Nephron (organoid): Measurements from ENCODE around the gene SEPTIN10.

Experiments used
- H3K27ac Mint-ChIP-seq, 3 experiments: 2 replicates each; pipeline ENCODE4 v1.8.0; 2020; ENCODE audit warnings: mixed read lengths in 3 of 3, mild to moderate bottlenecking in 2 of 3, moderate library complexity in 1 of 3
- H3K27me3 Mint-ChIP-seq: 2 replicates; pipeline ENCODE4 v1.8.0; 2021; ENCODE audit warnings: low read depth, mild to moderate bottlenecking, moderate library complexity, mixed read lengths
- H3K36me3 Mint-ChIP-seq: 2 replicates; pipeline ENCODE4 v1.8.0; 2020; ENCODE audit warnings: low read depth, mixed read lengths
- H3K4me1 Mint-ChIP-seq: 2 replicates; pipeline ENCODE4 v1.8.0; 2020; ENCODE audit warnings: mixed read lengths
- H3K4me3 Mint-ChIP-seq, 3 experiments: 2 replicates each; pipeline ENCODE4 v1.8.0; 2020; ENCODE audit warnings: mild to moderate bottlenecking in 3 of 3, mixed read lengths in 3 of 3, moderate library complexity in 2 of 3
- H3K9me3 Mint-ChIP-seq: 2 replicates; pipeline ENCODE4 v1.8.0; 2020; ENCODE audit warnings: mixed read lengths
- CTCF ChIP-seq, 3 experiments: fragments of 200-600 bp; sonication (generic); IDR thresholded peaks; one replicate each; pipeline ENCODE4 v1.5.0; 2021; ENCODE audit warnings: antibody characterized with exemption in 3 of 3; ENCODE audit not compliant: unreplicated experiment in 3 of 3

The SEPTIN10 gene

GRCh38 chr2:109508556-109508955 is 105.2 kb downstream of the SEPTIN10 start:
- Mint-ChIP-seq H3K36me3 (no peaks in the 10 kb centered on the region), H3K9me3 (peaks cover 3% of the 10 kb centered on the region), H3K4me1 (peaks cover 10% of the 10 kb centered on the region), H3K27ac (peak overlapping the region in 1 of 3 experiments; percentile 24), H3K27me3 (peaks cover 24% of the 10 kb centered on the region), H3K4me3 (no peak overlapping the region)
- TF ChIP-seq CTCF (IDR thresholded peaks at IDR 0.05; ENCODE audit: unreplicated experiment in 3 of 3), result no peak

- TF ChIP-seq CTCF (IDR thresholded peaks at IDR 0.05; ENCODE audit: unreplicated experiment in 3 of 3), result no peak
- H3K4me3 Mint-ChIP-seq, result no peak overlapping the region
- peaks cover 3% of the 10 kb centered on the region for H3K9me3 Mint-ChIP-seq
- H3K27ac Mint-ChIP-seq, result no peak overlapping the region
- peaks cover 17% of the 10 kb centered on the region for H3K27me3 Mint-ChIP-seq
- no peaks in the 10 kb centered on the region for H3K36me3 Mint-ChIP-seq
- H3K4me1 Mint-ChIP-seq, result peaks cover 8% of the 10 kb centered on the region
These were observed 105.9 kb downstream of the SEPTIN10 start for GRCh38 chr2:109507828-109508227.

- no peak for TF ChIP-seq CTCF (IDR thresholded peaks at IDR 0.05; ENCODE audit: unreplicated experiment in 3 of 3)
- no peak overlapping the region for H3K27ac Mint-ChIP-seq
- no peaks in the 10 kb centered on the region for H3K36me3 Mint-ChIP-seq
- H3K4me3 Mint-ChIP-seq, result no peak overlapping the region
- H3K27me3 Mint-ChIP-seq, result peaks cover 11% of the 10 kb centered on the region
- H3K4me1 Mint-ChIP-seq, result peaks cover 14% of the 10 kb centered on the region
- H3K9me3 Mint-ChIP-seq, result peaks cover 3% of the 10 kb centered on the region
These were observed 106.5 kb downstream of the SEPTIN10 start for GRCh38 chr2:109507217-109507616.

- Mint-ChIP-seq H3K9me3 (no peaks in the 10 kb centered on the region), H3K27ac (no peak overlapping the region), H3K4me1 (peaks cover 22% of the 10 kb centered on the region), H3K4me3 (no peak overlapping the region), H3K27me3 (no peaks in the 10 kb centered on the region), H3K36me3 (no peaks in the 10 kb centered on the region)
- TF ChIP-seq CTCF (IDR thresholded peaks at IDR 0.05; ENCODE audit: unreplicated experiment in 3 of 3), result no peak
These were observed 110.6 kb downstream of the SEPTIN10 start for GRCh38 chr2:109503191-109503590.

GRCh38 chr2:109501461-109501860 is 112.3 kb downstream of the SEPTIN10 start:
- H3K4me1 Mint-ChIP-seq, result peaks cover 37% of the 10 kb centered on the region
- no peak overlapping the region for H3K27ac Mint-ChIP-seq
- H3K27me3 Mint-ChIP-seq, result no peaks in the 10 kb centered on the region
- H3K4me3 Mint-ChIP-seq, result no peak overlapping the region
- H3K9me3 Mint-ChIP-seq, result no peaks in the 10 kb centered on the region
- TF ChIP-seq CTCF (IDR thresholded peaks at IDR 0.05; ENCODE audit: unreplicated experiment in 3 of 3), result no peak
- H3K36me3 Mint-ChIP-seq, result no peaks in the 10 kb centered on the region

- Mint-ChIP-seq H3K27ac (no peak overlapping the region), H3K4me3 (no peak overlapping the region), H3K27me3 (no peaks in the 10 kb centered on the region), H3K4me1 (peaks cover 37% of the 10 kb centered on the region), H3K36me3 (no peaks in the 10 kb centered on the region), H3K9me3 (no peaks in the 10 kb centered on the region)
- TF ChIP-seq CTCF (IDR thresholded peaks at IDR 0.05; ENCODE audit: unreplicated experiment in 3 of 3), result no peak
These were observed 112.9 kb downstream of the SEPTIN10 start for GRCh38 chr2:109500910-109501309.
